ENCODE measurements around the gene CDH11. TPM values are rescaled to one million over a fixed set of nuclear protein-coding genes. Genes with fewer than 3 reads are reported as not detected.

CDH11 gene
- total RNA-seq, 1 donor from 2014 or later: 82.1 TPM

- DNase-seq (ENCODE audit: low read depth) (no peak), FAIRE-seq (no peak)
- Histone ChIP-seq H3K4me3 (ENCODE audit: low read depth, low read length) (no peak overlapping the region), H3K36me3 (ENCODE audit: control insufficient read depth, insufficient read depth, low read length) (no peaks in the 10 kb centered on the region), H3K27me3 (ENCODE audit: control insufficient read depth, insufficient read depth, low read length) (no peaks in the 10 kb centered on the region)
- TF ChIP-seq CTCF (IDR thresholded peaks at IDR 0.05; ENCODE audit: insufficient read depth, low read length, severe bottlenecking): no peak
Measured at GRCh38 chr16:64982581-64982980, 139.3 kb downstream of the CDH11 start.

GRCh38 chr16:64981568-64982281, 140.1 kb downstream of the CDH11 start:
- no peaks in the 10 kb centered on the region for H3K36me3 ChIP-seq (ENCODE audit: control insufficient read depth, insufficient read depth, low read length)
- no peaks in the 10 kb centered on the region for H3K27me3 ChIP-seq (ENCODE audit: control insufficient read depth, insufficient read depth, low read length)
- TF ChIP-seq CTCF (IDR thresholded peaks at IDR 0.05; ENCODE audit: insufficient read depth, low read length, severe bottlenecking): no peak
- no peak overlapping the region for H3K4me3 ChIP-seq (ENCODE audit: low read depth, low read length)
- no peak for FAIRE-seq
- no peak for DNase-seq (ENCODE audit: low read depth)

- Histone ChIP-seq H3K4me3 (ENCODE audit: low read depth, low read length) (no peak overlapping the region), H3K27me3 (ENCODE audit: control insufficient read depth, insufficient read depth, low read length) (no peaks in the 10 kb centered on the region), H3K36me3 (ENCODE audit: control insufficient read depth, insufficient read depth, low read length) (no peaks in the 10 kb centered on the region)
- TF ChIP-seq CTCF (IDR thresholded peaks at IDR 0.05; ENCODE audit: insufficient read depth, low read length, severe bottlenecking): no peak
- DNase-seq (ENCODE audit: low read depth) (no peak), FAIRE-seq (no peak)
Measured at GRCh38 chr16:64977206-64977920, 144.5 kb downstream of the CDH11 start.

DNA sequence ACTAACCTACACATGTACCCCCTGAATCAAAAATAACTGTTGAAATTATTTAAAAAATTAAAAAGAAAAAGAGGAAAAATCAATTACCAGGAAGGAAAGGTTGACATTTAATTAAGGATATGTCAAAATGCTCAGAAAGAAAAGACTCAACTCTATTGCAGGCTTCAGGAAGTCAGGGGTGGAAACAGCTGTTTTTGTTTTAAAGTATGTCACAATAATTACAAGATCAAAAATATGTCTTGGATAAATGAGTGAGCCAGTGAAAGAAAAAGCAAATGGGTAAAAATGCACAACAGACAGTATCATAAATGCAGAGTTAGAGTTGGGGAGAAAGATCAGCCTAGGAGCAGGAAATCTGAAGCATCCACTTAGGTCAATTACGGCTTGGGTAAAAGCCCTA, 146.0 kb downstream of the CDH11 start:
- no peak for TF ChIP-seq CTCF (IDR thresholded peaks at IDR 0.05; ENCODE audit: insufficient read depth, low read length, severe bottlenecking)
- Histone ChIP-seq H3K27me3 (ENCODE audit: control insufficient read depth, insufficient read depth, low read length) (no peaks in the 10 kb centered on the region), H3K4me3 (ENCODE audit: low read depth, low read length) (no peak overlapping the region), H3K36me3 (ENCODE audit: control insufficient read depth, insufficient read depth, low read length) (no peaks in the 10 kb centered on the region)
- DNase-seq (ENCODE audit: low read depth): no peak
- no peak for FAIRE-seq

- no peaks in the 10 kb centered on the region for H3K27me3 ChIP-seq (ENCODE audit: control insufficient read depth, insufficient read depth, low read length)
- H3K4me3 ChIP-seq (ENCODE audit: low read depth, low read length): no peak overlapping the region
- no peak for DNase-seq (ENCODE audit: low read depth)
- no peak for FAIRE-seq
- no peaks in the 10 kb centered on the region for H3K36me3 ChIP-seq (ENCODE audit: control insufficient read depth, insufficient read depth, low read length)
- no peak for TF ChIP-seq CTCF (IDR thresholded peaks at IDR 0.05; ENCODE audit: insufficient read depth, low read length, severe bottlenecking)
Measured at GRCh38 chr16:64974381-64974780, 147.5 kb downstream of the CDH11 start.

Data from bronchial epithelial cell (primary cell).